OCI-LY7 (cell line): ENCODE results near the gene PTCRA. TPM values are rescaled to one million over a fixed set of nuclear protein-coding genes. Genes with fewer than 3 reads are reported as not detected.
"Not testable (repeated sequence)": the region's sequence is repeated elsewhere in the genome, so short reads cannot be mapped to it uniquely, and the experiment has no call there.

Source experiments
- BruUV-seq: library from RNA; stranded (reverse); fragments of 400-500 nt; replicated peaks from 2 replicates; lab custom pipeline; 2021; lab: Mats Ljungman, UMichigan
- CTCF ChIA-PET: fragments of 300-600 bp; sonication (Branson Sonifier 250); formaldehyde crosslinking; loops from one replicate; lab custom pipeline; 2022; ENCODE audit warnings: antibody characterized with exemption; ENCODE audit not compliant: unreplicated experiment; lab: Charles Lee
- POLR2A ChIA-PET: fragments of 300-600 bp; sonication (Branson Sonifier 250); formaldehyde crosslinking; loops from one replicate; lab custom pipeline; 2022; ENCODE audit warnings: antibody characterized with exemption; lab: Charles Lee
- DNase-seq: peaks from one replicate; pipeline ENCODE4 v3.0.0-alpha.2; 2015; ENCODE audit warnings: low spot score
- H2AFZ ChIP-seq: fragments of 200-600 bp; sonication (generic), shearing (Covaris generic); 2 replicates; pipeline ENCODE4 v1.6.1; 2014; ENCODE audit warnings: mild to moderate bottlenecking, antibody characterized with exemption, low read length, moderate library complexity
- H3K27ac ChIP-seq: fragments of 200-600 bp; sonication (generic); 2 replicates; pipeline ENCODE4 v1.5.1; 2014; ENCODE audit warnings: mixed run types, low read depth, mild to moderate bottlenecking, moderate library complexity, low read length, inconsistent platforms; ENCODE audit not compliant: poor library complexity, severe bottlenecking
- H3K36me3 ChIP-seq: fragments of 200-600 bp; sonication (generic); 2 replicates; pipeline ENCODE4 v1.6.1; 2014; ENCODE audit warnings: mild to moderate bottlenecking, antibody characterized with exemption, low read length, moderate library complexity, mixed read lengths; ENCODE audit not compliant: insufficient read depth
- H3K4me1 ChIP-seq: fragments of 200-600 bp; sonication (generic); 2 replicates; pipeline ENCODE4 v1.5.1; 2014; ENCODE audit warnings: mild to moderate bottlenecking, low read length; ENCODE audit not compliant: insufficient read depth, poor library complexity, severe bottlenecking
- H3K4me2 ChIP-seq: fragments of 200-600 bp; sonication (generic); 2 replicates; pipeline ENCODE4 v1.6.1; 2014; ENCODE audit warnings: mild to moderate bottlenecking, low read length
- H3K4me3 ChIP-seq: fragments of 200-600 bp; sonication (generic); 2 replicates; pipeline ENCODE4 v1.5.1; 2014; ENCODE audit warnings: mild to moderate bottlenecking, low read depth, low read length; ENCODE audit not compliant: poor library complexity, severe bottlenecking
- H3K79me2 ChIP-seq: fragments of 200-600 bp; sonication (generic); 2 replicates; pipeline ENCODE4 v1.6.1; 2016; ENCODE audit warnings: low read depth, mild to moderate bottlenecking, low read length, moderate library complexity, mixed read lengths; ENCODE audit not compliant: insufficient read depth
- H3K9me2 ChIP-seq: fragments of 200-600 bp; sonication (generic); 2 replicates; pipeline ENCODE4 v1.6.1; 2016; ENCODE audit warnings: mild to moderate bottlenecking, low read length, mixed read lengths; ENCODE audit not compliant: insufficient read depth
- H3K9me3 ChIP-seq: fragments of 200-600 bp; sonication (generic); 2 replicates; pipeline ENCODE4 v1.6.1; 2014; ENCODE audit warnings: mild to moderate bottlenecking, mixed run types, low read length, mixed read lengths
- H4K20me1 ChIP-seq: fragments of 200-600 bp; sonication (generic); 2 replicates; pipeline ENCODE4 v1.6.1; 2014; ENCODE audit warnings: mild to moderate bottlenecking, antibody characterized with exemption, low read length, moderate library complexity, mixed read lengths; ENCODE audit not compliant: insufficient read depth
- EZH2phosphoT487 ChIP-seq: fragments of 200-600 bp; sonication (generic); IDR thresholded peaks from 2 replicates; pipeline ENCODE4 v1.6.1; 2018; ENCODE audit warnings: low read depth, borderline replicate concordance, mild to moderate bottlenecking, mixed run types, antibody characterized with exemption, low read length, moderate library complexity, mixed read lengths
- intact Hi-C: fragments of 100-400 bp; cut with micrococcal nuclease; formaldehyde crosslinking; loops from one replicate; pipeline ENCODE4 v1.10.0; 2022; ENCODE audit not compliant: unreplicated experiment
- total RNA-seq, 2 experiments: library from RNA; depleted of rRNA in 1 of 2; stranded (reverse); fragments of >200 nt in 1 of 2; shearing (Covaris generic) in 1 of 2; gene quantifications; 2 replicates each; pipeline ENCODE4 v1.2.3, GENCODE V29; 2014 to 2022
- TF ChIP-seq, protein P1 (sequence below): fragments of 200-600 bp; sonication (generic); conservative IDR thresholded peaks from 2 replicates; pipeline ENCODE4 v1.5.1; 2014; ENCODE audit warnings: mild to moderate bottlenecking, antibody characterized with exemption, low read length, moderate library complexity, mixed read lengths

The PTCRA gene
- total RNA-seq, 2 experiments from 2014 or later: 0.85 to 0.91 TPM

DNA sequence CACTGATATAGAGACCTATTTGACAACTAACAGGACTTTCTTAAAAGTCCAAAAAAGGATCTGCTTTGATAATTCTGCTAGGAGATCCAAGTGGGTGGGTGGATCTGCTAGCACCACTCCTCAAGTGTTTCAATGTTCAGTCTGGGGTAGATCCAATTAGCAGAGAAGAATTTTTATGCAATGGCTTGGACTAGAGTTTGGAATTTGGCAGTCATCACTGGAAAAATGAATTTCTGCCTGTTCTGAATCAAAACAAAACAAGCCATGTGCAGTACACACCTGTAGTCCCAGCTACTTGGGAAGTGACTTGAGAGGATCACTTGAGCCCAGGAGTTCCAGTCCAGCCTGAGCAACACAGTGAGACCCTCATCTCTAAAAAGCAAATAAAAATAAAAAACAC is 32.1 kb downstream of the PTCRA start:
- Histone ChIP-seq H3K9me2 (no peaks in the 10 kb centered on the region), H3K9me3 (no peaks in the 10 kb centered on the region), H3K4me3 (no peak overlapping the region), H3K36me3 (peaks cover 35% of the 10 kb centered on the region), H2AFZ (no peak overlapping the region), H4K20me1 (no peaks in the 10 kb centered on the region), H3K27ac (no peak overlapping the region), H3K4me1 (no peaks in the 10 kb centered on the region), H3K4me2 (no peak overlapping the region), H3K79me2 (no peaks in the 10 kb centered on the region)
- no peak for DNase-seq
- intact Hi-C loops: loop anchor here (5.0 kb wide), 1 partner anchor 46 kb away; no protein-coding TSS in a partner anchor
- BruUV-seq: TSS peak; percentile 10
- TF ChIP-seq, protein P1, sequence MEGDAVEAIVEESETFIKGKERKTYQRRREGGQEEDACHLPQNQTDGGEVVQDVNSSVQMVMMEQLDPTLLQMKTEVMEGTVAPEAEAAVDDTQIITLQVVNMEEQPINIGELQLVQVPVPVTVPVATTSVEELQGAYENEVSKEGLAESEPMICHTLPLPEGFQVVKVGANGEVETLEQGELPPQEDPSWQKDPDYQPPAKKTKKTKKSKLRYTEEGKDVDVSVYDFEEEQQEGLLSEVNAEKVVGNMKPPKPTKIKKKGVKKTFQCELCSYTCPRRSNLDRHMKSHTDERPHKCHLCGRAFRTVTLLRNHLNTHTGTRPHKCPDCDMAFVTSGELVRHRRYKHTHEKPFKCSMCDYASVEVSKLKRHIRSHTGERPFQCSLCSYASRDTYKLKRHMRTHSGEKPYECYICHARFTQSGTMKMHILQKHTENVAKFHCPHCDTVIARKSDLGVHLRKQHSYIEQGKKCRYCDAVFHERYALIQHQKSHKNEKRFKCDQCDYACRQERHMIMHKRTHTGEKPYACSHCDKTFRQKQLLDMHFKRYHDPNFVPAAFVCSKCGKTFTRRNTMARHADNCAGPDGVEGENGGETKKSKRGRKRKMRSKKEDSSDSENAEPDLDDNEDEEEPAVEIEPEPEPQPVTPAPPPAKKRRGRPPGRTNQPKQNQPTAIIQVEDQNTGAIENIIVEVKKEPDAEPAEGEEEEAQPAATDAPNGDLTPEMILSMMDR: no peak
- no peak for TF ChIP-seq EZH2phosphoT487
- ChIA-PET POLR2A (no interaction called here), CTCF (no interaction called here)

DNA sequence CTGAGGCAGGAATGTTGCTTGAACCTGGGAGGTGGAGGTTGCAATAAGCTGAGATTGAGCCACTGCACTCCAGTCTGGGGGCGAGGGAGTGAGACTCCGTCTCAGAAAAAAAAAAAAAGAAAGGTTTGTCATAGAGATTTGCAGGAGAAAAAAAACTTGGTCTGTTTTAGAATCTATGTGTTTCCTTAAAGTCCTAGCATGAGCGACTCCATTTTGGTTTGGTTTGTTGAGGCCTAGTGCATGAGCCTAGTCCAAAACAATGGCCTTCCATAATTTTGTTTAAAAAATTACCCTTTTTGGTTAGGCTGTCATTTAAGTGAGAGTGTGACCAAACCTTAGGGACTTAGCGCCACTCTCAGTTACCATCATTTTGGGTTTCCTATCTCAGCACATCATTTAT is 36.5 kb downstream of the PTCRA start:
- BruUV-seq: no TSS peak
- CTCF ChIA-PET: interaction anchor here (0.6 kb wide), 1 partner anchor 52 kb away, joined by 3 read pairs; no protein-coding TSS in a partner anchor
- H3K4me2 ChIP-seq: no peak overlapping the region

DNA sequence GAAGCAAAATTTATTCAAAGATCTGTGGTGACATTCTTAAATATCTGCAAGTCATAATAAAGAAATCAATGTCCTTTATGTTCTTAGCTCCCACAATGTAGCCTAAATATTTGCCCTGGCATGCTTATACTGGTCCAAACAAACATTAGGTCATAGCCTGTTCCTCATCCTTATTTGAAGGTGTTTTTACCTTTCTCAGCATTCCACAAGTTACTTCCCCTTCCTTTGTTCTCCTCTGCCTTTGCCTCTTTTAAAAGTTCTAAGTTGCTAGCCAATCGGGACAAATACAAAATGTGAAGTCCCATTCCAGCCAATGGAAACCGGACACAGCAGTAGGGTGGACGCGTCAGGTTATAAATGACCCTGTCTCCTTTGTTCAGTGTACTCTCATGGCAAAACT is 38.6 kb downstream of the PTCRA start:
- H3K4me1 ChIP-seq, H3K4me2 ChIP-seq, H3K27ac ChIP-seq, H3K9me2 ChIP-seq, intact Hi-C loops, H4K20me1 ChIP-seq, H3K4me3 ChIP-seq, POLR2A ChIA-PET, DNase-seq, CTCF ChIA-PET, H3K9me3 ChIP-seq, H3K79me2 ChIP-seq, H2AFZ ChIP-seq, H3K36me3 ChIP-seq: not testable (repeated sequence)
- TSS peak; percentile 55 for BruUV-seq

More for the DNA sequence above, 36.5 kb downstream of the PTCRA start:
- no peak for DNase-seq
- Histone ChIP-seq H2AFZ (no peak overlapping the region), H3K9me2 (no peaks in the 10 kb centered on the region), H3K79me2 (no peaks in the 10 kb centered on the region), H3K4me3 (no peak overlapping the region), H3K36me3 (peaks cover 8% of the 10 kb centered on the region; the same call in 1 of the 2 replicates), H3K9me3 (no peaks in the 10 kb centered on the region), H4K20me1 (no peaks in the 10 kb centered on the region), H3K27ac (no peak overlapping the region), H3K4me1 (no peaks in the 10 kb centered on the region)
- POLR2A ChIA-PET: interaction anchor here (0.6 to 1.2 kb wide), 3 partner anchors 23 to 191 kb away, joined by 3 read pairs; partner anchors contain the start of genes CNPY3 and PPP2R5D
- TF ChIP-seq, protein P1: no peak
- TF ChIP-seq EZH2phosphoT487: no peak
- intact Hi-C loops: no loop called here
